HAP-1 (cell line): ENCODE results near the gene DYNC1LI2.
A peak's percentile ranks its signal among the peaks of the same experiment; 100 is the strongest.

Source experiments
- DNase-seq, 2 experiments: peaks; one replicate each; pipeline ENCODE4 v3.0.0-alpha.2; 2016 to 2020; ENCODE audit warnings: low spot score in 2 of 2
- H3K27me3 ChIP-seq: fragments of 250-450 bp; sonication (Bioruptor Pico); 2 replicates; pipeline ENCODE4 v1.5.1; 2020; ENCODE audit warnings: low read depth, mild to moderate bottlenecking, moderate library complexity
- H3K36me3 ChIP-seq: fragments of 250-450 bp; sonication (Bioruptor Pico); replicated peaks from 2 replicates; pipeline ENCODE4 v1.5.1; 2020; ENCODE audit warnings: mild to moderate bottlenecking
- H3K4me1 ChIP-seq: fragments of 250-450 bp; sonication (Bioruptor Pico); 2 replicates; pipeline ENCODE4 v1.5.1; 2020; ENCODE audit warnings: mild to moderate bottlenecking
- H3K4me3 ChIP-seq: fragments of 250-450 bp; sonication (Bioruptor Pico); 2 replicates; pipeline ENCODE4 v1.5.1; 2020; ENCODE audit warnings: mild to moderate bottlenecking, moderate library complexity
- H3K9me3 ChIP-seq: fragments of 250-450 bp; sonication (Bioruptor Pico); 2 replicates; pipeline ENCODE4 v1.5.1; 2020; ENCODE audit warnings: mild to moderate bottlenecking, moderate library complexity
- in situ Hi-C: fragments of 300-500 bp; cut with MboI; formaldehyde crosslinking; loops from 3 replicates; pipeline ENCODE4 v1.14.3; 2020; ENCODE audit warnings: low sequenced_read_pairs, inconsistent platforms, mixed read lengths

The DYNC1LI2 gene

GRCh38 chr16:66751992-66752322 lies 548 bp upstream of the DYNC1LI2 start:
- Histone ChIP-seq H3K9me3 (peaks cover 2% of the 10 kb centered on the region; the same call in 1 of the 2 replicates), H3K4me1 (peaks cover 8% of the 10 kb centered on the region), H3K36me3 (peaks cover 30% of the 10 kb centered on the region), H3K27me3 (peaks cover 3% of the 10 kb centered on the region; the same call in 1 of the 2 replicates), H3K4me3 (peak overlapping the region; percentile 78)
- in situ Hi-C loops = no loop called here
- no peak for DNase-seq

GRCh38 chr16:66751053-66751302 lies 431 bp downstream of the DYNC1LI2 start:
- peaks cover 8% of the 10 kb centered on the region for H3K4me1 ChIP-seq
- in situ Hi-C loops = no loop called here
- H3K4me3 ChIP-seq = peak overlapping the region; percentile 78
- H3K9me3 ChIP-seq = no peaks in the 10 kb centered on the region
- H3K27me3 ChIP-seq = no peaks in the 10 kb centered on the region; the same call in 1 of the 2 replicates
- H3K36me3 ChIP-seq = peaks cover 39% of the 10 kb centered on the region
- peak in 1 of 2 experiments; percentile 37 for DNase-seq

- Histone ChIP-seq H3K36me3 (peaks cover 39% of the 10 kb centered on the region), H3K4me1 (peaks cover 8% of the 10 kb centered on the region), H3K4me3 (peak overlapping the region; percentile 78), H3K27me3 (no peaks in the 10 kb centered on the region; the same call in 1 of the 2 replicates), H3K9me3 (no peaks in the 10 kb centered on the region)
- DNase-seq = no peak
- in situ Hi-C loops = no loop called here
Measured at GRCh38 chr16:66750279-66751052, 943 bp downstream of the DYNC1LI2 start.

GRCh38 chr16:66746682-66747081 lies 4.7 kb downstream of the DYNC1LI2 start:
- no peak for DNase-seq
- no peak overlapping the region for H3K4me3 ChIP-seq
- peaks cover 4% of the 10 kb centered on the region for H3K4me1 ChIP-seq
- no peaks in the 10 kb centered on the region for H3K27me3 ChIP-seq
- H3K9me3 ChIP-seq = no peaks in the 10 kb centered on the region
- in situ Hi-C loops = loop anchor here (25.0 kb wide), 1 partner anchor 334 kb away; no protein-coding TSS in a partner anchor
- H3K36me3 ChIP-seq = peaks cover 67% of the 10 kb centered on the region

GRCh38 chr16:66746048-66746447 lies 5.4 kb downstream of the DYNC1LI2 start:
- peaks cover 8% of the 10 kb centered on the region for H3K4me1 ChIP-seq
- in situ Hi-C loops = loop anchor here (25.0 kb wide), 1 partner anchor 334 kb away; no protein-coding TSS in a partner anchor
- peaks cover 69% of the 10 kb centered on the region for H3K36me3 ChIP-seq
- no peaks in the 10 kb centered on the region for H3K9me3 ChIP-seq
- no peaks in the 10 kb centered on the region for H3K27me3 ChIP-seq
- DNase-seq = no peak
- H3K4me3 ChIP-seq = no peak overlapping the region

GRCh38 chr16:66741950-66742808 lies 9.2 kb downstream of the DYNC1LI2 start:
- Histone ChIP-seq H3K27me3 (no peaks in the 10 kb centered on the region), H3K4me1 (peaks cover 18% of the 10 kb centered on the region), H3K9me3 (no peaks in the 10 kb centered on the region), H3K4me3 (no peak overlapping the region), H3K36me3 (peaks cover 73% of the 10 kb centered on the region)
- DNase-seq = no peak
- in situ Hi-C loops = loop anchor here (25.0 kb wide), 1 partner anchor 330 kb away; no protein-coding TSS in a partner anchor

- H3K9me3 ChIP-seq = no peaks in the 10 kb centered on the region
- H3K36me3 ChIP-seq = peaks cover 72% of the 10 kb centered on the region
- H3K27me3 ChIP-seq = no peaks in the 10 kb centered on the region
- in situ Hi-C loops = loop anchor here (25.0 kb wide), 1 partner anchor 329 kb away; no protein-coding TSS in a partner anchor
- peaks cover 18% of the 10 kb centered on the region for H3K4me1 ChIP-seq
- H3K4me3 ChIP-seq = no peak overlapping the region
- DNase-seq = peak in 1 of 2 experiments; percentile 42
Measured at GRCh38 chr16:66741169-66741900, 10.1 kb downstream of the DYNC1LI2 start.

- no peaks in the 10 kb centered on the region for H3K27me3 ChIP-seq
- no peaks in the 10 kb centered on the region for H3K9me3 ChIP-seq
- in situ Hi-C loops = loop anchor here (25.0 kb wide), 1 partner anchor 328 kb away; no protein-coding TSS in a partner anchor
- no peak overlapping the region for H3K4me3 ChIP-seq
- DNase-seq = peak in 1 of 2 experiments; percentile 17
- peaks cover 18% of the 10 kb centered on the region for H3K4me1 ChIP-seq
- peaks cover 77% of the 10 kb centered on the region for H3K36me3 ChIP-seq
Measured at GRCh38 chr16:66740533-66740932, 10.9 kb downstream of the DYNC1LI2 start.

- in situ Hi-C loops = loop anchor here (25.0 kb wide), 1 partner anchor 328 kb away; no protein-coding TSS in a partner anchor
- H3K4me1 ChIP-seq = peaks cover 18% of the 10 kb centered on the region
- H3K27me3 ChIP-seq = no peaks in the 10 kb centered on the region
- H3K36me3 ChIP-seq = peaks cover 79% of the 10 kb centered on the region
- no peaks in the 10 kb centered on the region for H3K9me3 ChIP-seq
- peak; percentile 69 to 72 for DNase-seq
- H3K4me3 ChIP-seq = no peak overlapping the region
Measured at GRCh38 chr16:66740010-66740409, 11.4 kb downstream of the DYNC1LI2 start.

GRCh38 chr16:66735891-66736290 lies 15.5 kb downstream of the DYNC1LI2 start:
- Histone ChIP-seq H3K9me3 (no peaks in the 10 kb centered on the region), H3K4me3 (no peak overlapping the region), H3K27me3 (no peaks in the 10 kb centered on the region), H3K36me3 (peaks cover 85% of the 10 kb centered on the region), H3K4me1 (peaks cover 12% of the 10 kb centered on the region)
- in situ Hi-C loops = loop anchor here (25.0 kb wide), 1 partner anchor 324 kb away; no protein-coding TSS in a partner anchor
- DNase-seq = no peak

GRCh38 chr16:66731101-66731500 lies 20.3 kb downstream of the DYNC1LI2 start:
- Histone ChIP-seq H3K27me3 (no peaks in the 10 kb centered on the region), H3K36me3 (peaks cover 81% of the 10 kb centered on the region), H3K9me3 (no peaks in the 10 kb centered on the region), H3K4me3 (no peak overlapping the region), H3K4me1 (no peaks in the 10 kb centered on the region)
- no peak for DNase-seq
- in situ Hi-C loops = loop anchor here (25.0 kb wide), 1 partner anchor 319 kb away; no protein-coding TSS in a partner anchor

- H3K4me1 ChIP-seq = no peaks in the 10 kb centered on the region
- no peaks in the 10 kb centered on the region for H3K9me3 ChIP-seq
- peaks cover 83% of the 10 kb centered on the region for H3K36me3 ChIP-seq
- in situ Hi-C loops = loop anchor here (25.0 kb wide), 1 partner anchor 317 kb away; no protein-coding TSS in a partner anchor
- no peak overlapping the region for H3K4me3 ChIP-seq
- no peaks in the 10 kb centered on the region for H3K27me3 ChIP-seq
- DNase-seq = no peak
Measured at GRCh38 chr16:66728804-66729203, 22.6 kb downstream of the DYNC1LI2 start.

GRCh38 chr16:66728117-66728787 lies 23.2 kb downstream of the DYNC1LI2 start:
- Histone ChIP-seq H3K9me3 (no peaks in the 10 kb centered on the region), H3K36me3 (peaks cover 83% of the 10 kb centered on the region), H3K4me1 (no peaks in the 10 kb centered on the region), H3K4me3 (no peak overlapping the region), H3K27me3 (no peaks in the 10 kb centered on the region)
- in situ Hi-C loops = loop anchor here (25.0 kb wide), 1 partner anchor 316 kb away; no protein-coding TSS in a partner anchor
- DNase-seq = peak in 1 of 2 experiments; percentile 49
